HG02885 (cell line): ENCODE measurements around the gene CYB5R2.
A peak's percentile ranks its signal among the peaks of the same experiment; 100 is the strongest.

Experiments
- ATAC-seq: cut with Tn5 transposase; IDR thresholded peaks from one replicate; pipeline ENCODE4 v1.9.1; 2021; ENCODE audit warnings: mild to moderate bottlenecking; ENCODE audit not compliant: unreplicated experiment, poor library complexity

Gene CYB5R2

DNA sequence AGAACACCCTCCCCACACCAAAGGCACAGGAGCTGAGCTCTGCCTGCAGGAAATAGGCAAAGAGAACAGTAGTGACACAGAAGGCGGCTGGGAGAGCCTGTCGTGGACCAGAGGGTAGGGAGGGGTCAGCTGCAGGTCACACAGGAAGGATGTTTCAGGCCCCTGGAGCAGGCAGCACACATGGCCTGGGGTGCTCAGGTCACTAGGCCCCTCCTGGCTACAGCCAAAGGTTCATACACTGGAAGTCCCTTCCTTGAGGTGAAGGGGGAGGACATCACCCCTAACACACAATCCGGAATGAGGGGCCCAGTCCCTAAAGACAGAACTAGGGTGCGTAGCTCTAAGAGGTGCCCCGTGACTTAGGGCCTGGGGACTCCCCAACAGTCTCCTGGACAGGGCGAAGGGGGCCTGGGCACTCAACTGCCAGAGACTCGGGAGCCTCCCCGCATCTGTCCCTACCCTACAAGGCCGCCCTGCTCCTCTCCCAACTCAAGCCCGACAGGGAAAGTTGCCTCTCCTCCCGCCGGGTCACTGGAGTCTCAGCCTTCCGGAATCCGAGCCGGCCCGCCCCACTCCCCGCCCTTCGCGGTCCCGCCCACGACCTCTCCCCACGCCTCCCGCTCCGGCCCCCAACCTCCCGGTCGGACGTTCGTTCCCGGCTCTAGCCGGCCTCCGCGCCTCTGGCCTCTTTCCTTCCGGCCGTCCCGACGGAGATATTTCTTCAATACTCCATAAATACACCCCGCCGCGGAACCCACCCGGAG lies at the start of gene CYB5R2:
Gene CYB5R2, minus strand, starts transcription at position 541 of the 764 bp plus-strand sequence. CDS start 675 bp downstream, outside the sequence.
- ATAC-seq = peak; percentile 52

DNA sequence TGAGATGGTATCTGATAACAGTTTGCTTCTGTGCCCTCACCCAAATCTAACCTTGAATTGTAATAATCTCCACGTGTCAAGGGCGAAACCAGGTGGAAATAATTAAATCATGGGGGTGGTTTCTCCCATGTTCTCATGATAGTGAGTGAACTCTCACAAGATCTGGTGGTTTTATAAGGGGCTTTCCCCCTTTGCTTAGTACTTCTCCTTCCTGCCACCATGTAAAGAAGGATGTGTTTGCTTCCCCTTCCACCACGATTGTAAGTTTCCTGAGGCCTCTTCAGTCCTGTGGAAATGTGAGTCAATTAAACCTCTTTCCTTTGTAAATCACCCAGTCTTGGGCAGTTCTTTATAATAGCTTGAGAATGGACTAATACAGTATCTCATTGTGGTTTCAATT lies 41.5 kb upstream of the CYB5R2 start:
- ATAC-seq = no peak

DNA sequence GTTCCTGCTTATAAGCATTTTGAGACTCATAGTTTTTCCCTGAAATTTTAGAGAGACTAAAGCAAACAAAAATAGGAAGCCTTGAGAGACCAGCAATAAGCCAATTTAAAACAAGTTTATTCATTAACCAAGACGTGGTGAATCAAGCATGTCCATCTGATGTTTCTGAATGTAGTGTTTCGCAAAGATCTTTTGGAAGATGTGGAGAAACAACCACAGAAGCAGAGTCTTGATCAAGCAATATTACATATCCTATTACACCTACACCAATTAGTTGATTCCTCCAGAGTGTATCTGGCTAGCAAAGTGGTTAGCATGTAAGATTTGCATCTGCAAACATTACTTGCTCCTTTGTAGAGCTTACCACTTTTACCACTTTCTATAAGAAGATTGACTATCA lies 33.1 kb upstream of the CYB5R2 start, which contains the start of gene OVCH2:
Gene OVCH2, minus strand, starts transcription at position 101 of the 400 bp plus-strand sequence. Its CDS starts 83 bp downstream, at position 18.
- ATAC-seq = no peak

DNA sequence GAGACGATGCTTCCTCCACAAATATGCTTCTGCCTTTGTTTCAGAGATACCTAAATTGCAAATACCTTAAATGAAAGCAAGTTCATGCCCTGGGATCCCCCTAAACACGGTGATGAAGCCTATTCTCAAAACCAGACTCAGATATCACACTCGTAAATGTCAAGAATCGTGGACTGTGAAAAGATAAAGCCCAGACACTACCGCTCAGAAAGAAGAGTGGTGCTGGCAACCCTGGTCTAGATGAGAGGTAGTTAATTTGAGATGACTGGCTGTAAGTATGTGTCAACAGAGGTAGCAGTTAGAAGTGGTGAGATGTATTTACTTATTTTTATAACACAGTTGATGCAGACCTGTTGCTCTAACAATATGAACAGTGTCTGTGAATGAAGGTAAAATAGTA lies 30.4 kb upstream of the CYB5R2 start:
- no peak for ATAC-seq

DNA sequence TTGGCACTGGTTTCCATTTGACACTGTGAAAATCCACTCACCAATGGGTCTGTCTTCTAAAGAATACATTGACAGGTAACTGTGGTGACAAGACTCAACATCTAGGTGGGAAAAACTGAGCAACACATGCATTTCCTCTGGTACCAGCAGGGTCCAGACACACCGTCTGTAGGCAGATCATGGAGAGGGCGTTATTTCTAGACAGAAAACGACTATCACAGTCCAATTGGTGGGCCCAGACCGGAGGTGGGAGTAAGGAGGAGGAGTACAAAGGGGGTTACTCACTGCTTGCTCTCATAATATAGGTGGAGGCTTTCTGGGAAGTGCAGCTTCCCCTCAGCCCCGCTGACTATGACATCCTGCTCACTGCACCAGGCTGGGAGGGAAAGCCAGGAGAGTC lies 23.1 kb upstream of the CYB5R2 start:
- no peak for ATAC-seq

DNA sequence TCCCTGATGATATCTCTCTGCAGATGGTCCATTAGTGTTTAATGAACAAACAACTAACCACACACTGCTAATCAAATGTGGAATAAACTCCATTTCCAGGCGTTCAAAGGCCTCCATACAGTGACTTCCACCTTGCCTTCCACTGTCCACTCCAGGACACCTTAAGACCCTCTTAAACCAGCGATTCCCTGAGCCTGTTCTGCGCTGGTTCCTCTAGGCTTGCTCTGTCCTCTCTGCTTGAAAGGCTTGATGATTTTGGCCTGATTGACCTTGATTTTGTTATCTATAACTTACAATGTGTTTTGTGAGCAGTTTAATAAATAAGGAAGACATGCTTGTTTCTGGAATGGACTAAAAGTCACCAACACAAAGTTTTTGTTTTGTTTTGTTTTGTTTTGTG lies 20.9 kb upstream of the CYB5R2 start:
- no peak for ATAC-seq

DNA sequence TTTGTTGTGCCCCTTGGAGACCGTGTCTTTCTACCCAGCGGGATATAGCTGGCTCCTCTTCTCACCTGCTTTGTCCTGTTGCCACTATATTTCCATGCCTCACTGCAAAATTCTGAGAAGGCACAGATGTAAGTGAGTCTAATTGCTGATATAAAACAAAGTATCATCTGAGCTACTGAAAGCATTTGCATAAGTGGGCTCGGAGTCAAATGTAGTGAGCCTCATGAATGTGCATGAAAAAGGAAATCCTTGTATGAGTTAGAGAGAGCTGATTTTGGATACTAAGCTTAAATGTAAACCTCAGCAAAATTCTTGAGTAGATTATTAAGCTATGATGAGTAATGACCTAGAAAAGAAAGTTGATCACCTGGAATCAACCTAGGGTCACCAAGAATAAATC lies 19.1 kb upstream of the CYB5R2 start:
- ATAC-seq = no peak

DNA sequence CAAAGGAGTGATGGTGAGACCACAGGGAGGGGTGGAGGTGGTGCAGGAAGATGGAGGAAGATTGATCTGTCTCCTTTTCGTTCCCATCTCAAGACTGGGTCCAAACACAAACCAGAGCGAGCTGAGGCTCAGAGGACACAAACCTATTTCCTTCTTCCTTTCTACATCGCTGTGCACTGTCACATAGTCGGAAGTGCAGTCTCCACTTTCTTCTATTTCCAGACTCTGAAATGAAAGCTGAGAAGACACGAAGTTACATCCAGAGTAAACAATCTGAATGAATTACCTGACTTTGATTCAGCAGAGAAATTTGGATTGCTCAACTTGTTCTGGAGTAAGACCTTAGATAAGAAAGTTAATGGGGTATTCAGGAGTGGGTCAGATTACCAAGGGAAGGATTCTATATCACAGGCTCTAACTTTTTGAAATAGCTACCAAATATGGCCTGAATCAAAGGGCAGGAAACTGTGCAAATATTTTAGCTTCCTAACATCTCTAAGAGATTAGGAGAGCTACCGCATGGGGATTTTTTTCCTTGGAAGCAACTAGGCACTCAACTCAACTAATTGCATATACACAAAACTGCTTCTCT lies 18.6 kb upstream of the CYB5R2 start:
- ATAC-seq = no peak

DNA sequence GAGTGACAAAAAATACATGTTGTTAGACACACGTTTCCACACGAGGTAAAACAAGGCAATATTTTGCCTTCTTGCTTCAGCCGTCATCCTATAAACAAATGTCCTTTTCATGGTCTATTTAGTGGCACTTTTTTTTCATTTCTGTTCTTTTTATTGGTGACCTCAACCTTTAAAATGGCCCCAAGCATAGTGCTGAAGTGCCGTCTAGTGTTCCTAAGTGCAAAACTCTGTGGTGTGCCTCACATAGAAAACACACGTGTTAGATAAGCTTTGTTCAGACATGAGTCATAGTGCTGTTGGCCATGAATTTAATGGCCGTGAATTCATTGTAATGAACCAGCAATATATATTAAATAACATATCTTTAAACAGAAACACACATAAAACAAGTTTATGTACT lies 17.3 kb upstream of the CYB5R2 start:
- peak; percentile 67 for ATAC-seq

DNA sequence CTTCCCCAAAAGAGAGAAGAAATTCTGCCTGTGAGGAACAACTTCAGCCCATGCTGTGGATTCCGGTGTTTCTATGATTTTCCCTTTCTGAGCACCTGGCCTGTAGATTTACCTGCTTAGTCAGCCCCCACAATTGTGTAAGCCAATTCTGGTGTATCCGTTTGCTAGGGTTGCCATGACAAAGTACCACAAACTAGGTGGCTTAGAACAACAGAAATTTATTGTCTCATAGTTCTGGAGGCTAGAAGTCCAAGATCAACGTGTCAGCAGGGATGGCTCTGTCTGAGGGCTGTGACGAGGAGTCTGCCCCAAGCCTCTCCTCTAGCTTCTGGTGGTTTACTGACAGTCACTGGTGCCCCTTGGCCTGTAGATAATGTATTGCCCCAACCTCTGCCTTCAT lies 15.9 kb upstream of the CYB5R2 start:
- no peak for ATAC-seq

DNA sequence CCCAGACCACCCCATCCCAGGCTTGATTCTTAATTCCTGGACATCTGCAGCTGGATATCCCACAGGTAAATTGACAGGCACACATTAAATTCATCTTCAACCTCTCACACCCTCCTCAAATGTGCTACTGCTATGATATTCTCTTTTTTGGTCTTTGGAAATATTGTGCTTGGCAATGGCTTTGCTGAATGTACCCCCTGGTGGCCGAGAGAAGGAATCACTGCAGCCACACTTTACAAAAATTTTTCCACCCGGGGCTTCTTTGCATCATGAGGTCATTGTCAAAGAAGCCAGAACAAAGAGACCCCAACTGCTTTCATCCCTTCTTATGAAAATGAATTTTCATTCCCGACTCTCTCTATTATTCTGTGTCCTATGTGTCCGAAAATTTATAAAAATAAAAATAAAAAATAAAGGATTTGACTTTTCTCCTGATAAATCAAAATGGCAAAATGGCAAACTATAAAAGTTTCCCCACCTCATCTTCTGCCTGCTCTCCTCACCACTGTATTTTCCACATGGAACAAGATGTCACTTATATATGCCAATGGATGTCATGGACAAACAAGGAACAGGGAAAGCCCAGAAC lies 15.0 kb upstream of the CYB5R2 start:
- peak; percentile 80 for ATAC-seq

DNA sequence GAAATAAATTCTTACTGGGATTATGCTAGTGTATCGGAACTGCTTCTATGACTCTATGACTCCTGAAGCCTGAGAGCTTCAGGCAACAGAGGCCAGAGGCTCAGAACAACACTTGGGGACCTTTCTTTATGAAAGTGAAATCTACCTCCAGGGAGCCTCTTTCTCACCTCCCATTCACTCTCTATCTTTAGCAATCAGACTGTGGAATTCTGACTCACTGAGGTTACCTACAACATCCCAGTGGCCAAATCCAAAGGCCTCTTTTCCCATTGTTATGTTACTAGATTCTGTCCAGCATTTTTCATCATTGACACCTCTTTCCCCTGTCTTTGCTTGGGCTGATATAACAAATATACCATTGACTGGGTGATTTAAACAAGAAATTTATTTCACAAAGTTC lies 14.1 kb upstream of the CYB5R2 start:
- ATAC-seq = no peak

DNA sequence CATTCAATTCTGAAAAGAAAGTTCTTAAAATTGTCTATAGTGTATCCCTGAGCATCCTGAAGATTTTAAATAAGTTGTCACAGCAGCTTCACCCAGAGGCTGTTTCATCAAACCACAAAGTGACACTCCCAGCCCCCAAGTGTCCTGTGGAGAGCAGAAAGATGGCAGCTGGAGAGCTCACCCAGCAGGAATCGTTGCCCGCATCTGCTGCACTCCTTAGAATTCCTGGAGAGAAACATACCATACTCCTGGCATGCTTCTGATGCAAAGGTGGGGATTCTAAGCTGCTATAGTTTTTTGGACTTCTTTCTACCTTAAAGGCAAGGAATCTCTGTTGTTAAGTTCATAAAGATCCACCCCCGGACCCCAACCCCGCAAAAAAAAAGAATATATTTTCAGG lies 13.5 kb upstream of the CYB5R2 start:
- ATAC-seq = no peak

DNA sequence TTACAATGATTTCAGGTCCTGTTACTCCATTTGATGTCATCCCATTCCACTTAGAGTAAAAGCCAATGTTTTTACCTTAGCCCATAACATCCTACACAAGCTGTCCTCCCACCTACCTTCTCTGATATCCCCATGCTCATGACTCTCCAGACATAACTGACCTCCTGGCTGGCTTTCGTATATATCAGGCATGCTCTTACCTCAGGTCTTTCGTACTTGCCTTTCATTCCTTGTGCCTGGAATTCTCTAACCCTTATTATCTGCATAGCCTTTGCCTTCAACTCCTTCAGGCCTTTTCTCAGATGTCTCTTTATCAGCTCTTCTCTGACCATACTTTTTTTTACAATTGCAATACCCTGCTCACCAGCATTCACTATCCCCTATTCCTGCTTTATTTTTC lies 10.3 kb upstream of the CYB5R2 start:
- no peak for ATAC-seq

DNA sequence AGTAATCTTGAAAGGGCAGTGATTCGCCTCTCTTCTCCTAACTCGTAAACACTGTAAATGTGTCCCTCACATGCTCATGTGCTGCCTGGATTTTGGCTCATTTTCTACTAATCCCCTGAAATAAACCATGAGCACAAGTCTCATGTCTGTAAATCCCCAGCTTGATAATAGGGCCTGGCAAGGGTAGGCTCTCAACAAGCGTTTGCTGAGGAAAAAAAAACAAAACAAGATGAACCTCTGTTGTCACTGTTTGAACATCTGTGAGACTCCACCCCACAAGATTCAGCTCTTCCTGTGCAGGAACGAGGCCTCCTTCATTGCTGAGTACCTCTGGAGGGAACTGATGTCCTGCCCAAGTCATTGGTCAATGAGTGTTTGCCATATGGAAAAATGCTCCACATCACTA lies 4.5 kb upstream of the CYB5R2 start:
- no peak for ATAC-seq

DNA sequence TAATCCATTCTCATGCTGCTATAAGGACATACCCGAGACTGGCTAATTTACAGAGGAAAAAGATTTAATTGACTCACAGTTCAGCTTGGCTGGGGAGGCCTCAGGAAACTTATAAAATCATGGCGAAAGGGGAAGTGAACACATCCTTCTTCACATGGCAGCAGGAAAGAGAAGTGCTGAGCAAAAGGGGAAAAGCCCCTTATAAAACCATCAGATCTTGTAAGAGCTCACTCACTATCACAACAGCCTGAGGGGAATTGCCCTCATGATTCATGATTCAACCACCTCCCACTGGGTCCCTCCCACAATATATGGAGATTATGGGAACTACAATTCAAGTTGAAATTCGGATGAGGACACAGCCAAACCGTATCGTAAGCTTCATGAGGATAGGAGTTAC lies 3.8 kb upstream of the CYB5R2 start:
- ATAC-seq = no peak

DNA sequence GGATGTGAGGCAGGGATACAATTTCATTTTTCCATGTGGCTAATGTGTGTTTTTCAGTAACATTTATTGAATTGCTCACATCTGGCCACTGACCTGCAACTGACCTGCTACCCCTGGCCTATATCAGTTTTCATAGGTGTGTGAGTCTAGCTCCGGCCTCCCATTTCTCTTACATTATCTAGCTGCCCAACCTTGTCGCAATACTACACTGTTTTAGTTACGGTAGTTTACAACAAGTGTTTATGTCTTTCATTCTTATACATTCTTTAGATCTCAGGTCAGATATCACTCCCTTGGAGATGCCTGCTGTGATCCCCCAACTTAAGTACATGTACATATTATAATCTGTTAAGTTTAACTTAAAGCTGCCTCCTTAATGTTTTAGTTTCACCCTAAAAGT lies 2.3 kb upstream of the CYB5R2 start:
- ATAC-seq = no peak

DNA sequence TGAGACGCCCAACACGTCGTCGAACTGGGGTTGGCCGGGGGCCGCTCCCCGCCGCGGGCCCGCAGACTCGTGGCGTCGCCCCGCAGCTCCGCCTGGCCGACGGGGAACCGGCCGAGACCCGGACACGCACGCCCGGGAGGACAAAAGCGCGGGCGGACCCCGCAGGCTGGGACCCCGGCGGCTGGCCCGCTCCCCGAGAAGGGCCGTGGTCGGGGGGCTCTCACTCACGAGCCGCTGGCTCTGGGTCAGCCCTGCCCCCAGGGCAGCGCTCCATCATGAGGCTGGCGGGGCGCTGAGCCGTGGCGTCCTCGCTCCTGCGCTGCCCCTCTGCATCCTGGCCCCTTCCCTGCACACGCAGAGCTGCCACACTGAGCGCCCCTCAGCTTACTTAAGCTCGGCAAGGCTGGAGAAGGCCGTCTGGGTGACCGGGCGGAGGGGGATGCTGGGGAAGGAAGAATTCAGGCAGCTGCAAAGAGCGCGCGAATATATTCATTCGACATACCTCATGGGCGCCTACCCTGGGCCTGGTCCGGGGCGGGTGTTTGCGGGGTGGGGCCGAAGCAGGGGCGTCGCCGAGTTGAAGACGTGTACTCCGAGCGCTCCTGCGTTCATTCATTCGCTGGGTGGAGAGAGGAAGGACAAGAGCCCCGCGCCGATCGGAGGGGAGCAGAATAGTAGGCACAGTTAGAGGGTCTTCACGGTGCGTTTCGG lies 579 bp upstream of the CYB5R2 start:
- ATAC-seq = peak; percentile 50

DNA sequence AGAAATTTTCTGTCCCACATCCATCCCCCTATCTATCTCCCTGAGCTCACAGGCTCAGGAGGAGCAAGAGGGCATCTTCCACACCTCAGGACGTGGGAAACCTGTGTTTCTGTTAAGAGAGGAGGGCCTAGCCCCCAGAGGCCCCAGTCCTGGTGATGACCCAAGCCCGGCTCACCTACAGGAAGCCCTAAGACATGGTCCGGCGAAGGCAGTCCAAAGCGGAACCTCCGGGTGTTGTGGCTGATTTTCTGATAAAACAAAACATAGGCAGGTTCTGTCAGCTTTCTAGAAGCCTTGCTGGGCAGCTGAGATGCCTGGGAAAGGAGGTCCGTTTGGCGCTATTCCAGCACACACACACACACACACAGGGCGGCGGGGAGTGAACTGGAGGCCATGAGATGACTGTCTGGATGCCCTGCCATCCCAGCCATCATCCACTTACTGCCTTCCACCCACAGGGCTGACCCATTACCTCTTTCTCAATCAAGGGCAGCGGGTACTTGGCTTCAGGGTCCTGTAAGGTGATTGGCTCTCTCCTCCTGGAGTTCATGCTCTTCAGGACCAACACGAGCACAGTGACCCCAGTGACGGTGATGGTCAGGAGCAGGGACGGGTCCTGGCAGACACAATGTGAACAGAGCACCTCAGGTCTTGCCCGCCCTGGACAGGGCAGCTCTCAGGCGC lies 882 bp downstream of the CYB5R2 start:
- ATAC-seq = peak; percentile 10
